COLO668 (cell line): ENCODE data around the gene PRDX2.
"Not testable (repeated sequence)": the region's sequence is repeated elsewhere in the genome, so short reads cannot be mapped to it uniquely, and the experiment has no call there.

ENCODE experiments used
- DNase-seq: peaks from one replicate; lab custom pipeline; 2025; ENCODE audit not compliant: unreplicated experiment; lab: John Stamatoyannopoulos, UW

The PRDX2 gene

GRCh38 chr19:12828494-12828893 is 26.9 kb upstream of the PRDX2 start:
- peak; percentile 74 for DNase-seq

GRCh38 chr19:12825254-12826131 is 23.9 kb upstream of the PRDX2 start:
- peak; percentile 40 for DNase-seq

DNA sequence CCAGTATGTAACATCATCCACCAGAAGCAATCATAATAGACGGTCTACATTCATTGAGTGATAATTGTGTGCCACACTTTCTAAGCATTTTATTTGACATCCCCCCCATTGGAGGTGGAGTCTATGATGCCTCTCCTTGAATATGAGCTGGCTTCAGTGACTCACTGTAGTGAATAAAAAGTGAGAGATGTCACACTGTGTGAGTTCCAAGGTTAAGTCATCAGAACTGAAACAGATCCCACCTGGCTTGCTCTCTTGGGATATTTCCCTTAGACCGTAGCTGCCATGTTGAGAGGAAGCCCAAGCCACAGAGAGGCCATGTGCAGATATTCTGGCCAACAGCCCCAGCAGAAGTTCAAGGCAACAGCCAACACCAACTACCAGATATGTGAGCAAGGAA is 20.2 kb upstream of the PRDX2 start:
- DNase-seq: no peak

DNA sequence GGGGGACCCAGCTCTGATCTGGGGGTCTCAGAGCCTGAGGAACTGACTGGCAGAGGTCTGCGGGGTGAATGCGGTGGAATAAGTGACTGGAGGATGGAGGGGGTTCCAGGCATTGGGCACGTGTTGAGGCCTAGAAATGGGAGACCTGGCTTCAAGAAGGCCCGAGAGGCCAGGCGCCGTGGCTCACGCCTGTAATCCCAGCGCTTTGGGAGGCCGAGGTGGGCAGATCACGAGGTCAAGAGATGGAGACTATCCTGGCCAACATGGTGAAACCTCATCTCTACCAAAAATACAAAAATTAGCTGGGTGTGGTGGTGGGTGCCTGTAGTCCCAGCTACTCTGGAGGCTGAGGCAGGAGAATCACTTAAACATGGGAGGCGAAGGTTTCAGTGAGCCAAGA is 16.2 kb upstream of the PRDX2 start:
- DNase-seq: not testable (repeated sequence)

DNA sequence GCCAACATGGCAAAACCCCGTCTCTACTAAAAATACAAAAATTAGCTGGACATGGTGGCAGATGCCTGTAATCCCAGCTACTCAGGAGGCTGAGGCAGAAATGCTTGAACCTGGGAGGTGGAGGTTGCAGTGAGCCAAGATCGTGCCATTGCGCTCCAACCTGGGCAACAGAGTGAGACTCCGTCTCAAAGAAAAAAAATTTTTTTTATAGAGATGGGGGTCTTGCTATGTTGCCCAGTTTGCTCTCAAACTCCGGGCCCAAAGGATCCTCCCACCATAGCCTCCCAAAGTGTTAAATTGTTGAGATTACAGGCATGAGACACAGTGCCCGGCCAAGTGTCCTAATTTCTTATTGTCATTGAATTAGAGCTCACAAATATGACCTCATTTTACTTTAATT is 15.6 kb upstream of the PRDX2 start:
- not testable (repeated sequence) for DNase-seq

DNA sequence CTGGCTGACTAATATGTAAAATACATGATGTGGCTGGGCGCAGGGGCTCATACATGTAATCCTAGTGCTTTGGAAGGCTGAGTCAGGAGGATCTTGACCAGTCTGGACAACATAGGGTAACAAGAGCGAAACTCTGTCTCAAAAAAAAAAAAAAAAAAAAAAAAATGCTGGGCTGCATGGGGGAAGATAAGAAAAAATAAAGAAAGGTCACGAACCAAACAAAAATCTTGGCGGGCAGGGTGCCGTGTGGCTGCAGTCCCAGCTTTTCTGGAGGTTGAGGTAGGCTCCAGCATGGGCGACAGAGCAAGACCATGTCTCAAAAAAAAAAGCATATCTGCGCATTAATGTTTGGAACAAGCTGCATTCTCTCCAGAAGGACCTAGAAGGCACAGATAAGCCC is 13.5 kb upstream of the PRDX2 start:
- no peak for DNase-seq

DNA sequence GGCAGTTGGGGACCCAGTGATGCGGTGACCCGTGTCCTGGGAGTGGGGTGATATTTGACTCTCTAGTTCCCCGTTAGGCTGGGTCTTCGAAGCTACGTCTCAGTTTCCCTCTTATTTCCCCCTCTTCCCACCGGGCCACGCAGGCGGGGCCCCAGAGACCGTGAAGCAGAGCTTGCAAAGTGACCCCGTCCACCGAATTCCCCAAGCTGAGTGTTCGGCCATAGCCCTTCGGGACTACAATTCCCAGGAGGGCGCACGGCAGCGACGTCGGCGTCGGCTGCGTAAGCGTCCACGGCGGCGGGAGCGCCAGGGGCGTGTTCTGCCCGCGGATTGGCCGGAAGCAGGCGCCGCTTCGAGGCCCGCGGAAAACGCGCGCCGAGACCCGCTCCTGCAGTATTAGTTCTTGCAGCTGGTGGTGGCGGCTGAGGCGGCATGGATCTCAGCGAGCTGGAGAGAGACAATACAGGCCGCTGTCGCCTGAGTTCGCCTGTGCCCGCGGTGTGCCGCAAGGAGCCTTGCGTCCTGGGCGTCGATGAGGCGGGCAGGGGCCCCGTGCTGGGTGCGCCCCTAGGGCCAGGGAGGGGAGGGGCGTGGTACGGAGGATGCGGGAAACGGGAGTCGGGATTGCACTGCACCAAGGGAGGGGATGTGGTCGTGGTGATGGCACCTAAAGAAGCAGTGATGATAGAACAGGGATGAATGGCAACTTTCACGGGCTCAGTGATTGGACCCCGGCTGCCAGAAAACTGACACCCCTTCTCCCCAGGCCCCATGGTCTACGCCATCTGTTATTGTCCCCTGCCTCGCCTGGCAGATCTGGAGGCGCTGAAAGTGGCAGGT is 4.9 kb upstream of the PRDX2 start, which contains the start of gene RNASEH2A:
Gene RNASEH2A (plus strand): TSS at position 343 of the 840 bp plus-strand sequence. CDS start 90 bp downstream, at position 433.
- peak; percentile 94 for DNase-seq

DNA sequence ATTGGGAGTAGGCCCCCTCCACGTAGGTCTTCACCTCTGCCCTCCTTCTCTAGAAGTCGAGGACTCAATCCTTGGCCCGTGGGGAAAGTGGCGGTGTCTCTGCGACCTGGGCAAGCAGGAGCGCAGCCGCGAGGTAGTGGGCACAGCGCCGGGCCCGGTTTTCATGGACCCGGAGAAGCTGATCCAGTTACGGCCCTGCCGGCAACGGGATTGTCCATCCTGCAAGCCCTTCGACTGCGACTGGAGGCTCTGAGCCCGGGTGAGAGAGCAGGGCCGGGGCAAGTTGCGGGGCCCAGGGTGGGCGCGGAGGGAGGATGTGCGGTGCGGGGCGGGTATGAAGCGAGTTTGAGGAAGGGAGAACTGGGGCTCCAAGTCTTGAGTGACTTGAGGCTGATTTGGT is 2.5 kb upstream of the PRDX2 start:
- DNase-seq: no peak

GRCh38 chr19:12802267-12803106 is 887 bp upstream of the PRDX2 start:
- no peak for DNase-seq

- peak; percentile 42 for DNase-seq
Observed at GRCh38 chr19:12800923-12801465, 606 bp downstream of the PRDX2 start.

DNA sequence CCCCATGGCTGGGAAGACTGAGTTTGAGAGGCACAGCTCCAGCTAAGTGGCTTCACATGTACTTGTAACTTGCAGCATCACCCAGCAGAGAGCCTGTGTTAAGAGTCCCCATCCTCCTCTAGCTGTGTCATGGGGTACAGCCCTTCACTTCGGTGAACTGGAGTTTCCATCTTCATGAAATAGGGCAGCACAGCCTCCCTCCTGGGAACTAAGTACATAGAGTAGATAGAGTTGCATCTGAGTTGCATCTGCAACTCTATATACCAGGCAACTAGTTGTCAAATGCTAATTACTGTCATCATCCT is 1.2 kb downstream of the PRDX2 start:
- DNase-seq: no peak

- no peak for DNase-seq
Observed at GRCh38 chr19:12799742-12800465, 1.7 kb downstream of the PRDX2 start.

DNA sequence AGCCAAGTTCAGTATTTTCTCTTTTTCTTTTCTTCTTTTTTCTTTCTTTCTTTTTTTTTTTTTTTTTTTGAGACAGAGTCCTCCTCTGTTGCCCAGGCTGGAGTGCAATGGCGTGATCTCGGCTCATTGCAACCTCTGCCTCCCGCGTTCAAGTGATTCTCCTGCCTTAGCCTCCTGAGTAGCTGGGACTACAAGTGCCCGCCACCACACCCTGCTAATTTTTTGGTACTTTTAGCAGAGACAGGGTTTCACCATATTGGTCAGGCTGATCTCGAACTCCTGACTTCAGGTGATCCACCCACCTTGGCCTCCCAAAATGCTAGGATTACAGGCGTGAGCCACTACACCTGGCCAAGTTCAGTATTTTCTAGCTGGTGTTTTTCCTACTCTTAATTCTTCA is 4.0 kb downstream of the PRDX2 start:
- DNase-seq: not testable (repeated sequence)

DNA sequence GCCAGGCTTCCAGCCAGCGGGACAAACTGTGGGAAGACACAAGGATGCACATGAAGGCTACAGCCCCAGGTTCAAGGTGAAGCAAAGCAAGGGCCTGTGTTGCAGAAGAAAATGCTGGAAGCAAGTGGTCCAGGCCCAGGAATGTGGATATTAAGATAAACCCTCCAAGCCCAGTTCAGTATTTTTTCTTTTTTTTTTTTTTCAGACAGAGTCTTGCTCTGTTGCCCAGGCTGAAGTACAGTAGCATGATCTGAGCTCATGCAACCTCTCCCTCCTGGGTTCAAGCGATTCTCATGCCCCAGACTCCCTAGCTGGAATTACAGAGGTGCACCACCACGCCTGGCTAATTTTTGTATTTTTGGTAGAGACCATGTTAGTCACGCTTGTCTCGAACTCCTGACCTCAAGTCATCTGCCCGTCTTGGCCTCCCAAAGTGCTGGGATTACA is 4.4 kb downstream of the PRDX2 start:
- DNase-seq: no peak

- DNase-seq: peak; percentile 75
Observed at GRCh38 chr19:12796146-12797071, 5.2 kb downstream of the PRDX2 start.

GRCh38 chr19:12794971-12795381 is 6.6 kb downstream of the PRDX2 start:
- no peak for DNase-seq

DNA sequence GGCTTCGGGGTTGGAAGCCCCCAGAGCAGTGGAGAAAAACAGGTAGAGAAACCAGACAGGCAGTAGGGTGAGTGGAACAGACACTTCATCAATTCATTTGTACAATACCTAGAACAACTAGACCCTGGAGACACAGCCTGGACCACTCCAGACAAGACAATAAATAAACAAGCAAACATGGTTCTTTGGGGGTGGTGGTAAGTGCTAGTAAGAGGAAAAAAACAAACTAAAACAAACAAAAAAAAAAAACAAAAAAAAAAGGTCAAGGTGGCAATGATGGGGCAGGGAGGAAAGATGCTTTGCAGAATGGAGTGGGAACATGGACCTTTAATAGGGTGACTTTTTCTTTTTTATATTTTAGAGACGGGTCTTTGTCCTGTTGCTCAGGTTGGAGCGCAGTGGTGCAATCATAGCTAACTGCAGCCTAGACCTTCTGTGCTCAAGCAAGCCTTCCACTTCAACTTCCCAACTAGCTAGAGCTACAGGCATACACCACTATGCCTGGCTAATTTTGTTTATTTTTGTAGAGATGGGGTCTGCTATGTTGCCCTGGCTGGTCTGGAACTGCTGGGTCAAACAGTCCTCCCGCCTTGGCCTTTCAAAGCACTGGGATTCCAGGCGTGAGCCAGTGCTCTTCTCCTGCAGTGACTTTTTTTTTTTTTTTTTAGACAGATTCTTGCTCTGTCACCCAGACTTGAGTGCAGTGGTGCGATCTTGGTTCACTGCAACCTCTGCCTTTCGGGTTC is 7.2 kb downstream of the PRDX2 start:
- no peak for DNase-seq
